NCI-H748 (cell line): ENCODE results near the gene SPRED3.
"Not testable (repeated sequence)": the region's sequence is repeated elsewhere in the genome, so short reads cannot be mapped to it uniquely, and the experiment has no call there.

ENCODE experiments used
- DNase-seq: peaks from one replicate; lab custom pipeline; 2025; ENCODE audit not compliant: unreplicated experiment; lab: John Stamatoyannopoulos, UW

The SPRED3 gene

DNA sequence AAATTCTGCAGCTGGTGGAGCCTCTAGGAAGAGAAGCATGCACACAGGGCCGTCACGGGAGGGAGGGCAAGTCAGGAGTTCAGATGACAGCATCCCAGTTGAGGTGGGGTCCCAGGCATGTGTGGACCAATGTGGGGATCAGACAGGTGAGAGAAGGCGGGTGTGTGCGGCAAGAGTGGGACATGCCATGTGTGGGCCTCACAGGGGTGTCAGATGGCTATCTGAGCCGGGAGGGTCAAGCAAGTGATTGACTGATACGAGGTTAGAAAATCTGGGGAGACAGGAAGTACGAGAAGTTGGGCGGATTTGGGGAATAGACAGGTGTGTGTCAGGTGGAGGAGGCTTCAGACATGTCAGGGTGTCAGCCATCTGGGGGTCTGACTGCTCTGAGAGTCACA, 28.6 kb downstream of the SPRED3 start:
- no peak for DNase-seq

GRCh38 chr19:38417544-38418506, 29.3 kb downstream of the SPRED3 start:
- DNase-seq = peak; percentile 90

GRCh38 chr19:38420935-38421334, 32.4 kb downstream of the SPRED3 start:
- no peak for DNase-seq

- no peak for DNase-seq
These were observed 33.4 kb downstream of the SPRED3 start for GRCh38 chr19:38421856-38422255.

GRCh38 chr19:38422438-38422837, 33.9 kb downstream of the SPRED3 start:
- DNase-seq = no peak

- no peak for DNase-seq
These were observed 35.8 kb downstream of the SPRED3 start for GRCh38 chr19:38424272-38424671.

DNA sequence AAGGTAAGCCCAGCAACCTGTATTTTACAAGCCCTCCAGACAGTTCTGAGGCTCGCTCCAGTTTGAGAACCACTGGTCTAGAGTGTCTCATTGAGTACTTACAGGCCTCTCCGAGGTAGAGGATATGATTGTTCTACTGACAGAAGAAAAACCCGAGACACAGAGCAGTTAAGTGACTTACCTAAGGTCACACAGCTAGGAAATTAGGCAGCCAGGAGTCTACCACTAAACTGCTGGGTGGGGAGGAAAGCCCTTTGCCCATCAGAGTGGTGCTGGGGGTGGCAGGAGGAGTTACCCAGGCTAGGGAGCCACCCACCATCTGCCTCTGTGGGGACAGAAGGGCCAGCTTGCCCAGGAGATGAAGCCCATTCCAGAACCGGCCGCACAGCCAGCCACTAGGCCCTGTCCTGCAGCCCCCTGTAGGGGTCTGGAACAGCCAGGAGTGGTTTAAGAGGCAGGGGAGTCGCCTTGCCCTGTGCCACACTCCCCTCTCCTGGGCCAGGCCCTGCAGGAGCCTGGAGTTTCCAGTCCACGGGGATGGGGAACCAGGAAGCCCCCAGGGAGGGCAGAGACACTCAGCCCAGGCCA, 36.8 kb downstream of the SPRED3 start:
- no peak for DNase-seq

DNA sequence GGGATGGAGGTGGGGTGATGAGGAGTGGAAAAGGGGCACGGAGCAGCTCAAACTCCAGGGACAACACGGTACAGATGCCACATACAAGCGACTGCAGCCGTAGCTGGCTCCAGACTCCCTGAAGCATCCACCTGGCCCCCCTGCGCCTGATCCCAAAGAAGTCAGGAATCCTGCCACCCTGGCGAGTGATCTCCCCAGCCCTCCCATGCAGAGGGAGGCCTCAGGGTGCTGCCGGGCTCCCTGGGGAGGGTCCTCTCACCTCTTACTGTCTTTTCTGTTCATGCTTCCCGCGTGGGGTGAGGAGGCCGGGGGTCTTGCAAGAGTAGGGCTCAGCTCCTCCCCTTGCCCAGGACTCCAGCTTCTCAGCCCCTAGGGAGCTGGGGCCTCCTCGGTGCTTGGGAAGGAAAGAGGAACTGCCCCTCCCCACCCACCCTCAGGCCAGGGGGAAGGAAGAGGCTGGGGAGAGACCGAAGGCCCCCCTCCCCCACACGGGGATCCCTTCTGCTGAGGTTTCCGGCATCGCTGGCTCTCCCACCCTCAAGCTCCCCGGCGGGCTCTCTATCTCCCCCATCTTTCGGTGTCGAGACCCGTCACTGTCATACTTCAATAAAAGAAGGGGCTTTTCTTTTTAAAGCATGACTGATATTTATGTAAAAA, 37.4 kb downstream of the SPRED3 start, which contains the start of gene RASGRP4:
Gene RASGRP4, minus strand, starts transcription at position 410 of the 657 bp plus-strand sequence. Its CDS starts 128 bp downstream, at position 282.
- DNase-seq = no peak

- DNase-seq = not testable (repeated sequence)
These were observed 38.7 kb downstream of the SPRED3 start for GRCh38 chr19:38427035-38427677.

GRCh38 chr19:38429055-38429810, 40.7 kb downstream of the SPRED3 start:
- DNase-seq = no peak

DNA sequence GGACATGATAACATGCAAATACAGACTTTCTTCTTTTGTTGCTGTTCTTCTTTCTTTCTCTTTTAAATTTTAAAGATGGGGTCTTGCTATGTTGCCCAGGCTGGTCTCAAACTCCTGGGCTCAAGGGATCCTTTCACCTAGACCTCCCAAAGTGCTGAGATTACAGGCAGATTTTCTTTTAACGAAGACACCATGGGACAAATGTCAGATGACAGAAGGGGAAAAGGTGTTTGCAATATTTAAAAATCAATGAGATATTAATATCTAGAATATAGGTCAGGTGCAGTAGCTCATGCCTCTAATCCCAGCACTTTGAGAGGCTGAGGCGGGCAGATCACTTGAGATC, 41.3 kb downstream of the SPRED3 start:
- no peak for DNase-seq

GRCh38 chr19:38430931-38431330, 42.4 kb downstream of the SPRED3 start:
- no peak for DNase-seq

DNA sequence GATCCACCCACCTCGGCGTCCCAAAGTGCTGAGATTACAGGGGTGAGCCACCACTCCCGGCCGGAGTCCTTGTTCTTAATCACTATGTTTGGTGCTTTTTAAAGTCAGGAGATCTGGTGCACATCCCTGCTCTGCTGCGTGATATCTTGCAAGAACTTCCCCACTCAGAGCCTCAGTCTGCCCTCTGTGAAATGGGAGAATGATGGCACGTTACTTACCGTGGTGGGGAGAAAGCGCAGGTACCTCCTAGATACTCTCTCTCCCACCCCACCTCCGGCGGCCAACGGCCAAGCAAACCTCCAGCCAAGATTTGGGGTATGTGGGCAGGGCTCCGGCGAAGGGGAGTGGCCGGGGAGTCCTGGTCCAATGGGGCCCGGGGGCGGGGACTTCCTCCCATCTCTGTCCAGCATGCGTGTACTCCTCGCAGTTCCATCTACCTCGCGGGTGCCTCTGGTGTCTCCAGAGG, 44.8 kb downstream of the SPRED3 start, which contains the start of gene RYR1:
Gene RYR1, plus strand, starts transcription at position 424 of the 466 bp plus-strand sequence. CDS start 139 bp downstream, outside the sequence.
- DNase-seq = no peak

GRCh38 chr19:38434549-38435051, 46.1 kb downstream of the SPRED3 start:
- peak; percentile 27 for DNase-seq

DNA sequence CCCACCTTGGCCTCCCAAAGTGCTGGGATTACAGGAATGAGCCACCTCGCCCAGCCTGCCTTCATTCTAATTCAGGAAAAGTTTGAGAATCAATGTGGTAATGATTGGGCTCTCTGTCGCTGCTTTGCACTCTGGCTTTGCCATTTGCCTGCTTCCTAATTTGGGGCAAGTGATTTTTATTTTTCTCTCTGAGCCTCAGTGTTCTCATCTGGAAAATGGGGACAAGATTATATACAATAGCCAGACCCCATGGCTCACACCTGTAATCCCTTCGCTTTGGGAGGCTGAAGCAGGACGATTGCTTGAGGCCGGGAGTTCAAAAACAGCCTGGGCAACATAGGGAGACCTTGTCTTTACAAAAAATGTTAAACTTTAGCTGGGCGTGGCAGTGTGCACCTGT, 48.8 kb downstream of the SPRED3 start:
- no peak for DNase-seq

- DNase-seq = no peak
These were observed 49.4 kb downstream of the SPRED3 start for GRCh38 chr19:38437917-38438316.

- DNase-seq = no peak
These were observed 52.1 kb downstream of the SPRED3 start for GRCh38 chr19:38440592-38440991.

DNA sequence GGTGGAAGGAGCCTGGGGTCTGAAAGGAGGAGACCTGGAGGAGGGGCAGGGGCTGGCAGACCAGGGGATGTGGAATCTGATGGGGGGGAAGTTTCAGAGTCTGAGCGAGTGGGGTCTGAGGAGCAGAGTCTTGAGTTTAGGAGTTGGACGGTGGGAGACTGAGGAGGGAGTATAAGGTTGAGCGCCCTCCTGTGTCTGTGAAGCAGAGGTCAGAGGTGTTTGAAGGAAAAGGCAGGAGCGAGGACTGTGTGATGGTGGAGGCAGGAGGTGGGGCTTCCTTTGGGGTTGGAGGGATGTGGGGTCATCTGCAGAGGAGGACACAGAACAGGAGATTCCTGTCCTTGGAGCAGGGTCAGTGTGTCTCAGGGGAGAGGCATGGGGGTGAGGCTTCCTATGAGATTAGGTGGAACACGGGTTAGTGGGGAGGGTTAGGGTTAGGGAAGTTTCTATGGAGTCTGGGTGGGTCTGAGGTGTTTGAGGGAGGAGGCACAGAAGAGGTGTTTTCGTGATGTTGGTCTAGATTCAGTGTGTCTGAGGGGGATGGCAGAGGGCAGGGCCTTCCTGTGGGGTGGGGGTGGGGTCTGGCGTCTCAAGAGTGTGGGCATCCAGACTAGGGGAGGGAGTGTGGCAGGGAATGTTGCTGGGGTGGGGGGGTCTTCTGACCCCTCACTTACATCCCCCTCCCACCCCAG, 53.3 kb downstream of the SPRED3 start:
- DNase-seq = no peak

- no peak for DNase-seq
These were observed 54.2 kb downstream of the SPRED3 start for GRCh38 chr19:38442736-38443135.
